ENCODE data around the gene GRAMD2B.

- TF ChIP-seq POLR2A (IDR thresholded peaks at IDR 0.05) (no peak), EP300 (IDR thresholded peaks at IDR 0.05) (peak in 2 of 4 donors; percentile 11 to 29), POLR2AphosphoS5 (IDR thresholded peaks at IDR 0.05) (peak in 3 of 4 donors; percentile 23 to 49 (median 45)), CTCF (IDR thresholded peaks at IDR 0.05) (no peak)
These were observed 38.2 kb upstream of the GRAMD2B start for GRCh38 chr5:126384985-126385384.
